Breast epithelium (tissue), 4 donors: ENCODE results near the gene CDC42SE2. TPM values are rescaled to one million over a fixed set of nuclear protein-coding genes. Genes with fewer than 3 reads are reported as not detected.

Source experiments
- DNase-seq, 2 donors: peaks; one replicate each; pipeline ENCODE4 v3.0.0-alpha.2; 2019; ENCODE audit warnings: low spot score in 2 of 2
- H3K27ac ChIP-seq, 2 donors: fragments of 200-600 bp; sonication (generic) in 1 of 2; one replicate each; pipeline ENCODE4 v1.5.1; 2016 to 2019; ENCODE audit warnings: mild to moderate bottlenecking in 1 of 2
- H3K27me3 ChIP-seq, 2 donors: fragments of 200-600 bp; sonication (generic) in 1 of 2; one replicate each; pipeline versions ENCODE4 v1.5.1 to v1.6.0; 2017 to 2019; ENCODE audit warnings: control low read depth in 1 of 2, mild to moderate bottlenecking in 1 of 2
- H3K36me3 ChIP-seq: fragments of 200-600 bp; one replicate; pipeline ENCODE4 v1.5.1; 2019
- H3K4me1 ChIP-seq, 2 donors: fragments of 200-600 bp; sonication (generic); one replicate each; pipeline ENCODE4 v1.5.1; 2016 to 2019; ENCODE audit warnings: control low read depth in 1 of 2
- H3K4me3 ChIP-seq, 3 donors: fragments of 200-600 bp; sonication (generic); 1 replicate in 2 of 3; 2 replicates in 1 of 3; pipeline ENCODE4 v1.5.1; 2016 to 2019; ENCODE audit warnings: mild to moderate bottlenecking in 3 of 3, moderate library complexity in 2 of 3
- H3K9me3 ChIP-seq, 2 donors: fragments of 200-600 bp; sonication (generic) in 1 of 2; one replicate each; pipeline ENCODE4 v1.5.1; 2016 to 2019; ENCODE audit warnings: control low read depth in 1 of 2
- POLR2A ChIP-seq: fragments of 450-650 bp; IDR thresholded peaks from one replicate; pipeline ENCODE4 v1.6.1; 2016; ENCODE audit warnings: antibody characterized with exemption, mild to moderate bottlenecking, moderate library complexity
- POLR2AphosphoS5 ChIP-seq, 3 donors: sonication (generic); formaldehyde crosslinking; IDR thresholded peaks; one replicate each; pipeline ENCODE4 v1.6.1; 2017; ENCODE audit warnings: antibody characterized with exemption in 3 of 3
- intact Hi-C: fragments of 100-400 bp; cut with DNase I; formaldehyde crosslinking; loops from one replicate; pipeline ENCODE4 v1.15.1; 2023; ENCODE audit warnings: low total_unique reads
- total RNA-seq, 3 donors: library from RNA; depleted of rRNA; stranded (reverse); fragments of >200 nt; gene quantifications; one replicate each; pipeline ENCODE4 v1.1.0, GENCODE V29; 2016
- TF ChIP-seq, protein P1 (sequence below), 3 donors: fragments of 450-650 bp; IDR thresholded peaks; one replicate each; pipeline ENCODE4 v1.5.1; 2016 to 2017; ENCODE audit warnings: antibody characterized with exemption in 3 of 3, mild to moderate bottlenecking in 3 of 3, moderate library complexity in 3 of 3

The CDC42SE2 gene
- total RNA-seq, 3 donors from 2014 or later, result 39.4 to 82.8 (median 41.0) TPM

DNA sequence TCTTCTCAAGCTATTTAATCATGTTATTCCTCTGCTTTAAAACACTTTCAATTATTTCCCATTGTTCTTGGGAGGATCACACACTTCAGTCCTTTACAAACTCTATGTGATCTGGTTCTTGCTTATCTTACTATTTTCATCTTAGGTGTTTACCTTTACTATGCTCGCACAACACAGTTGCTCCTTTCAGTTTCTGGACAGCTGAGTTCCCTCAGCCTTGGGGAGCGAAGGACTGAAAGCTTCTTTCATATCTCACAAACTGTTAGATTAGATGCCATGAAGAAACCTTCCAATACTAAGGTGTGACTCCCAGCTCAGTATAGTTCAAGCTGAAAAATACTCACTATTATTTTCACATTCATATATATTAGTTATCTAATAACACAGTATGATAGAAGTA, 117.9 kb downstream of the CDC42SE2 start:
- Histone ChIP-seq H3K36me3 (no peaks in the 10 kb centered on the region), H3K27ac (peak overlapping the region in 1 of 2 donors; percentile 3), H3K9me3 (no peaks in the 10 kb centered on the region), H3K27me3 (no peaks in the 10 kb centered on the region), H3K4me3 (no peak overlapping the region), H3K4me1 (no peaks in the 10 kb centered on the region)
- no peak for DNase-seq
- intact Hi-C loops, result no loop called here
- no peak for TF ChIP-seq POLR2A
- TF ChIP-seq, protein P1, sequence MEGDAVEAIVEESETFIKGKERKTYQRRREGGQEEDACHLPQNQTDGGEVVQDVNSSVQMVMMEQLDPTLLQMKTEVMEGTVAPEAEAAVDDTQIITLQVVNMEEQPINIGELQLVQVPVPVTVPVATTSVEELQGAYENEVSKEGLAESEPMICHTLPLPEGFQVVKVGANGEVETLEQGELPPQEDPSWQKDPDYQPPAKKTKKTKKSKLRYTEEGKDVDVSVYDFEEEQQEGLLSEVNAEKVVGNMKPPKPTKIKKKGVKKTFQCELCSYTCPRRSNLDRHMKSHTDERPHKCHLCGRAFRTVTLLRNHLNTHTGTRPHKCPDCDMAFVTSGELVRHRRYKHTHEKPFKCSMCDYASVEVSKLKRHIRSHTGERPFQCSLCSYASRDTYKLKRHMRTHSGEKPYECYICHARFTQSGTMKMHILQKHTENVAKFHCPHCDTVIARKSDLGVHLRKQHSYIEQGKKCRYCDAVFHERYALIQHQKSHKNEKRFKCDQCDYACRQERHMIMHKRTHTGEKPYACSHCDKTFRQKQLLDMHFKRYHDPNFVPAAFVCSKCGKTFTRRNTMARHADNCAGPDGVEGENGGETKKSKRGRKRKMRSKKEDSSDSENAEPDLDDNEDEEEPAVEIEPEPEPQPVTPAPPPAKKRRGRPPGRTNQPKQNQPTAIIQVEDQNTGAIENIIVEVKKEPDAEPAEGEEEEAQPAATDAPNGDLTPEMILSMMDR (IDR thresholded peaks at IDR 0.05), result no peak
- TF ChIP-seq POLR2AphosphoS5 (IDR thresholded peaks at IDR 0.05), result no peak

DNA sequence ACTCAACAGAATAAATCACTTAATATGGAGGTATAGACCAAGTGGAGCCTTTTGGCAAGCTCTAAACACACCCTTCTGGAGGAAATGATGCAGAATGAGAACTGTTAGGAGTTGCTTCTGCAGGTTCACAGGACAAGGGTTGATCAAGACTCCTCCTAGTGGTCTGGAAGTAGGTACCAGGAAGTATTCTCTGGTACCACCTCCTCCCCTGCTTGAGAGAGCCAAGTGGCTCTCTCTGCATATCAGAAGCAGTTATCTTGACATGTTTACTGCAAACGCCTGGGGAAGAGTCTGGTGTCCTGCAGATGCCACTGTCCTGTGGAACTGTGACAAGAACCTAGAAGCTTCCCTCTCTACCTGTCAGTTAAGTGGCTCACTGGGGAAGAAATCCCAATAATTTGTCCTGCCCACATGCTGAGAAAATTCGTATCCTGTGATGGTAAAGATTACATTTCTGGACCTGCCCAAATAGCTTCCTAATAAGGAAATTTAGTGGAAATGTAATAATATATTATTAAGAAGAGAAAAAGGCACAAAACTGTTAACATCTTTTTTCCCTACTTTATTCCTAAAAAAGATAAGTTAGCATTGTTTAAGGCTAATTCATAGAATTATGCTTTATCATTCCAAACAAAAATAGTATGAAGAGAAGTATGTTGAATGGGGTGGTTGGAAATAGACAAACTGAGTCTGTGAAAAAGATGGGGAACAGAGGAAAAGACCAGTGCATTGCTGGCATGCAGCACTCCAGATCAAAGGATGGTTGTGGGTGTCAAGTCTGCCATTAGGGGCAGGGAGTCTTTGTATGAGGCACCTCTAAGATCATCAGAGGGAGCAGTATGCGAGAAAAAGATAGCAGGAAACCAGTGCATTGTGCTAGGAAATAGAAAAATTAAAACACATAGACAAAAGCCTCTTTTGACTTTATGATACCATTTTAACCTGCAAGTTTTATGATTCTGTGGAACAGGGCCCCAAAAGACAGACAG, 118.8 kb downstream of the CDC42SE2 start:
- H3K27me3 ChIP-seq, result no peaks in the 10 kb centered on the region
- H3K9me3 ChIP-seq, result no peaks in the 10 kb centered on the region
- TF ChIP-seq POLR2AphosphoS5 (IDR thresholded peaks at IDR 0.05) (no peak), POLR2A (no peak)
- TF ChIP-seq, protein P1 (IDR thresholded peaks at IDR 0.05), result peak in 1 of 3 donors; percentile 28
- H3K36me3 ChIP-seq, result no peaks in the 10 kb centered on the region
- H3K4me3 ChIP-seq, result no peak overlapping the region
- intact Hi-C loops, result no loop called here
- no peaks in the 10 kb centered on the region for H3K4me1 ChIP-seq
- H3K27ac ChIP-seq, result no peak overlapping the region
- no peak for DNase-seq

DNA sequence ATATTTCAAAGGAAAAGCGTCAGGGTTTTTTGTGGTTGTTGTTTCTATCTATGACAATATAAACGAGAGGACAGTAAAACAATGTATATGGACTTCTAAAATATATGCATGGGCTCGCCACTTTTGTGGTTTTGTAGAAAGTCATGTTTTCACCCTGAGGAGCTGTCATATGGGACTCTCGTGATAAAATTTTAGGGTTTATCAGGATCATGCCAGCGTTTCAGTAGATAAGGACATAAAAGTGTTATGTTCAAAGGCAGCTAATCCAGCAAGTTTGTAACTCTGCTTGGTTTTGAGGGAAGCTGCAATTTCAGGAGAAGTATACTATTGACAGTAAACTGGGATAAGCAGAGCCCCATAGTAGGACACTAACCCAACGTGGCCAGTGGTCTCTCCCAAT, 120.3 kb downstream of the CDC42SE2 start:
- intact Hi-C loops, result no loop called here
- TF ChIP-seq POLR2A, result no peak
- no peak for TF ChIP-seq POLR2AphosphoS5 (IDR thresholded peaks at IDR 0.05)
- TF ChIP-seq, protein P1 (IDR thresholded peaks at IDR 0.05), result no peak
- Histone ChIP-seq H3K4me1 (no peaks in the 10 kb centered on the region), H3K27ac (no peak overlapping the region), H3K9me3 (no peaks in the 10 kb centered on the region), H3K4me3 (no peak overlapping the region), H3K27me3 (no peaks in the 10 kb centered on the region), H3K36me3 (no peaks in the 10 kb centered on the region)
- no peak for DNase-seq

DNA sequence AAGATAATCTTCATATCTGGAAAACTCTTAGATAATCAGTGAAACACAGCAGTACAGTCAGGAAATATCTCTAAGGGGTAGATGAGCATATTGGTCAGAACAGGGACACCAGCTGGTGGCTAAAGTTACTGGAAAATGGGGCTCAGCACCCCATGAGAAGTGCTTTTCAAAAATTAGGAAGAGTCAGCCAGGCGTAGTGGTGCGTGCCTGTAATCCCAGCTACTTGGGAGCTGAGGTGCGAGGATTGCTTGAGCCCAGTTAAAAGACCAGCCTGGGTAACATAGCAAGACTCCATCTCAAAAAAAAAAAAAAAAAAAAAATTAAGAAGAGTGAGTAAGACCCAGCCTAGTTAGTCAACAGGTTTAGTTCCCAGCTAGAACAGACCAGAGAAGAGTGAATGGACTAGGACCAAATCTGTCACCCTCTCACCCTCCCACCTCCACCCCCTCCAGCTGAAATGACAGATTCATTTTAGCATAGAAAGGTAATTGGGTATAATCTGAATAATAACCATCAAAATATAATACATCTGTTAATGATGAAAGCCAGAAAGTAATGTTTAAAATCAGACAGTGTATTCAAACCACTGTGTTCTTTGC, 120.9 kb downstream of the CDC42SE2 start:
- Histone ChIP-seq H3K4me1 (no peaks in the 10 kb centered on the region), H3K36me3 (no peaks in the 10 kb centered on the region), H3K4me3 (no peak overlapping the region), H3K9me3 (no peaks in the 10 kb centered on the region), H3K27me3 (no peaks in the 10 kb centered on the region), H3K27ac (no peak overlapping the region)
- intact Hi-C loops, result no loop called here
- DNase-seq, result no peak
- TF ChIP-seq, protein P1 (IDR thresholded peaks at IDR 0.05), result no peak
- TF ChIP-seq POLR2AphosphoS5 (IDR thresholded peaks at IDR 0.05) (no peak), POLR2A (no peak)

DNA sequence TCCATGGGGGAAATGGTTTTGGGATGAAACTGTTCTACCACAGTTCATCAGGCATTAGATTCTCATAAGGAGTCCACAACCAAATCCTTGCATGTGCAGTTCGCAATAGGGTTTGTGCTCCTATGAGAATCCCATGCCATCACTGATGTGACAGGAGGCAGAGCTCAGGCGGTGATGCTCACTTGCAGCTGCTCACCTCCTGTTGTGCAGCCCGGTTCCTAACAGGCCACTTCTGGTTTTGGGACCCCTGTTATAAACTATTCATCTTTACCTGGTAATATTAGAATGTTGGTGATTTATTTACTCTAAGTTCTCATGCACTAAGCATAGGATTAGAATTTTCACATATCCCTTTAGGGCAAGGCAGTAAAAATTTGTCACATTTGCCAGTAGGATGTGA, 122.3 kb downstream of the CDC42SE2 start:
- Histone ChIP-seq H3K36me3 (no peaks in the 10 kb centered on the region), H3K4me1 (no peaks in the 10 kb centered on the region), H3K27ac (peak overlapping the region in 1 of 2 donors; percentile 57), H3K27me3 (no peaks in the 10 kb centered on the region), H3K4me3 (no peak overlapping the region), H3K9me3 (no peaks in the 10 kb centered on the region)
- intact Hi-C loops, result no loop called here
- DNase-seq, result no peak
- no peak for TF ChIP-seq POLR2AphosphoS5 (IDR thresholded peaks at IDR 0.05)
- no peak for TF ChIP-seq POLR2A
- TF ChIP-seq, protein P1 (IDR thresholded peaks at IDR 0.05), result no peak
